HepG2 (cell line): Measurements from ENCODE around the gene TMC4. TPM values are rescaled to one million over a fixed set of nuclear protein-coding genes. Genes with fewer than 3 reads are reported as not detected.

Source experiments
- ATF7-NPFF ChIP-seq: sonication (generic); formaldehyde crosslinking; IDR thresholded peaks from 2 replicates; pipeline ENCODE4 v1.8.1; 2023; ENCODE audit warnings: mild to moderate bottlenecking, low read depth, missing genetic modification reagents, moderate library complexity
- CHD2 ChIP-seq: IDR thresholded peaks from 2 replicates; pipeline ENCODE4 v1.6.1; 2011; ENCODE audit warnings: low read depth, low read length, improper control_type of control experiment
- MAFK ChIP-seq, 2 experiments: IDR thresholded peaks in 1 of 2; conservative IDR thresholded peaks in 1 of 2; 2 replicates each; pipeline ENCODE4 v1.6.1; 2011; ENCODE audit warnings: improper control_type of control experiment in 2 of 2, low read length in 2 of 2
- NR2C2 ChIP-seq: sonication (generic); formaldehyde crosslinking; IDR thresholded peaks from 2 replicates; pipeline ENCODE4 v1.4.0; 2020; ENCODE audit warnings: missing genetic modification reagents, mild to moderate bottlenecking, moderate library complexity, borderline replicate concordance
- POLR2G ChIP-seq: fragments of 200-400 bp; formaldehyde crosslinking; IDR thresholded peaks from 2 replicates; pipeline ENCODE4 v1.6.1; 2018; ENCODE audit warnings: mild to moderate bottlenecking, low read depth, low read length, moderate library complexity
- RFXAP ChIP-seq: sonication (generic); formaldehyde crosslinking; IDR thresholded peaks from 2 replicates; pipeline ENCODE4 v1.4.0; 2020; ENCODE audit warnings: missing genetic modification reagents, borderline replicate concordance
- RNF2 ChIP-seq: fragments of 450-650 bp; conservative IDR thresholded peaks from 2 replicates; pipeline ENCODE4 v1.6.1; 2016; ENCODE audit warnings: low read depth
- SMAD3 ChIP-seq: sonication (generic); formaldehyde crosslinking; IDR thresholded peaks from 2 replicates; pipeline ENCODE4 v1.4.0; 2020; ENCODE audit warnings: missing genetic modification reagents
- ZBTB38 ChIP-seq: sonication (generic); formaldehyde crosslinking; IDR thresholded peaks from 2 replicates; pipeline ENCODE4 v1.5.1; 2020; ENCODE audit warnings: mild to moderate bottlenecking, missing genetic modification reagents
- ZNF20 ChIP-seq: sonication (generic); formaldehyde crosslinking; IDR thresholded peaks from 2 replicates; pipeline ENCODE4 v1.4.0; 2020; ENCODE audit warnings: mild to moderate bottlenecking, moderate library complexity, missing genetic modification reagents
- polyA plus RNA-seq, 8 experiments: library from polyadenylated mRNA; depleted of rRNA in 3 of 8; stranded (reverse) in 7 of 8; unstranded in 1 of 8; fragments of >200 nt; fragmentation: Illumina TruSeq in 4 of 8; extraction: Trizol in 4 of 8; gene quantifications; 2 replicates each; pipeline versions ENCODE4 v1.2.1 to v1.2.3, GENCODE V29; 2011 to 2016; ENCODE audit warnings: low read depth in 4 of 8, missing spikeins in 1 of 8, mixed read lengths in 1 of 8; ENCODE audit not compliant: insufficient read depth in 1 of 8
- total RNA-seq, 5 experiments: library from RNA; depleted of rRNA; stranded (reverse); fragments of >200 nt; fragmentation: Illumina TruSeq; extraction: Trizol; gene quantifications; 2 replicates each; pipeline ENCODE4 v1.2.3, GENCODE V29; 2016; ENCODE audit warnings: low read depth in 1 of 5
- TF ChIP-seq, protein P1 (sequence below): sonication (generic); formaldehyde crosslinking; IDR thresholded peaks from 2 replicates; pipeline ENCODE4 v1.4.0; 2020; ENCODE audit warnings: missing genetic modification reagents
- TF ChIP-seq, protein P2 (sequence below): sonication (generic); formaldehyde crosslinking; IDR thresholded peaks from 2 replicates; pipeline ENCODE4 v1.9.0; 2022; ENCODE audit warnings: missing genetic modification reagents, mild to moderate bottlenecking, borderline replicate concordance
- TF ChIP-seq, protein P3 (sequence below): sonication (generic); formaldehyde crosslinking; IDR thresholded peaks from 2 replicates; pipeline ENCODE4 v1.4.0; 2020; ENCODE audit warnings: mild to moderate bottlenecking, missing genetic modification reagents
- TF ChIP-seq, protein P4 (sequence below): sonication (generic); formaldehyde crosslinking; IDR thresholded peaks from 2 replicates; pipeline ENCODE4; 2020; ENCODE audit warnings: missing genetic modification reagents, mild to moderate bottlenecking, borderline replicate concordance

The TMC4 gene
- total and polyA plus RNA-seq, 2 of the 13 experiments (the other 11 are each of a cell fraction or from before 2014, with no cell fraction given) = 0.13 to 0.24 TPM

DNA sequence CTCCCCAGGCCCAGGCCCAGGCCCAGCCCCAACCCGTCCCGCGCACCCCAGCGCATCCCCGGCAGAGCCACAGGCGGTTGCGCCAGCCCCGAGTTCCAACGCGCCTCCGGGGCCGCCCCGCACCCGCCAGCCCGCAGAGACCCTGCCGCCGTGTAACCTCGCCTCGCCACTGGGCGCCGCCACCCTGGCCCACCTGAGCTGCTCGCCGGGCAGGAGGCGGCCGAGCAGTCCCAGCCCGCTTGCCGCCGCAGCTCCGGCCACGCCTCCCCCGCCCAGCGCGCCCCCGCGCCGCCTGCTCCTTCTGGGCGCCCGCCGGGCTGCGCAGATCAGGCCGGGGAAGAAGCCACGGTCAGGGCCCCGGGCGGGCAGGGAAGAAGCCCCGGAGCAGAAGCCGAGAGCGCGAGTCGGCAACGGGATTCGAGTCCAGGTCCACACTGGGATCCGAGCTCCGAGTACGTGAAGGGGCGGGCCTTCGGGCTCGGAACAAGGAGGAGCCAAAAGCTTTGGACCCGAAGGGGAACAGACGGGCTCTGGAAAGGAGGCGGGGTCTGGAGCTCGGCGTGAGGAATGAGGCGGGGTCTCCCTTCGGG lies 16.3 kb upstream of the TMC4 start, which contains the start of gene MBOAT7 (continued):
- TF ChIP-seq SMAD3 (CRISPR knock-in tag) (no peak), NR2C2 (CRISPR knock-in tag) (peak; percentile 43; the same call in 1 of the 2 replicates), ZNF20 (CRISPR knock-in tag) (no peak), ZBTB38 (CRISPR knock-in tag) (peak; percentile 46; the same call in 1 of the 2 replicates), CHD2 (no peak), RNF2 (0 out of 2 replicates have a peak, but pooled peaks have one; percentile 33), MAFK (conservative IDR thresholded peaks at IDR 0.05 in 1 of 2, IDR thresholded peaks at IDR 0.05 in 1 of 2; ENCODE audit: low read length in 2 of 2) (no peak), ATF7-NPFF (peak; percentile 50), RFXAP (peak; percentile 66; the same call in 1 of the 2 replicates), POLR2G (peak; percentile 80)
- TF ChIP-seq, protein P1, sequence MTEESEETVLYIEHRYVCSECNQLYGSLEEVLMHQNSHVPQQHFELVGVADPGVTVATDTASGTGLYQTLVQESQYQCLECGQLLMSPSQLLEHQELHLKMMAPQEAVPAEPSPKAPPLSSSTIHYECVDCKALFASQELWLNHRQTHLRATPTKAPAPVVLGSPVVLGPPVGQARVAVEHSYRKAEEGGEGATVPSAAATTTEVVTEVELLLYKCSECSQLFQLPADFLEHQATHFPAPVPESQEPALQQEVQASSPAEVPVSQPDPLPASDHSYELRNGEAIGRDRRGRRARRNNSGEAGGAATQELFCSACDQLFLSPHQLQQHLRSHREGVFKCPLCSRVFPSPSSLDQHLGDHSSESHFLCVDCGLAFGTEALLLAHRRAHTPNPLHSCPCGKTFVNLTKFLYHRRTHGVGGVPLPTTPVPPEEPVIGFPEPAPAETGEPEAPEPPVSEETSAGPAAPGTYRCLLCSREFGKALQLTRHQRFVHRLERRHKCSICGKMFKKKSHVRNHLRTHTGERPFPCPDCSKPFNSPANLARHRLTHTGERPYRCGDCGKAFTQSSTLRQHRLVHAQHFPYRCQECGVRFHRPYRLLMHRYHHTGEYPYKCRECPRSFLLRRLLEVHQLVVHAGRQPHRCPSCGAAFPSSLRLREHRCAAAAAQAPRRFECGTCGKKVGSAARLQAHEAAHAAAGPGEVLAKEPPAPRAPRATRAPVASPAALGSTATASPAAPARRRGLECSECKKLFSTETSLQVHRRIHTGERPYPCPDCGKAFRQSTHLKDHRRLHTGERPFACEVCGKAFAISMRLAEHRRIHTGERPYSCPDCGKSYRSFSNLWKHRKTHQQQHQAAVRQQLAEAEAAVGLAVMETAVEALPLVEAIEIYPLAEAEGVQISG (CRISPR knock-in tag) = peak; percentile 87
- TF ChIP-seq, protein P2, sequence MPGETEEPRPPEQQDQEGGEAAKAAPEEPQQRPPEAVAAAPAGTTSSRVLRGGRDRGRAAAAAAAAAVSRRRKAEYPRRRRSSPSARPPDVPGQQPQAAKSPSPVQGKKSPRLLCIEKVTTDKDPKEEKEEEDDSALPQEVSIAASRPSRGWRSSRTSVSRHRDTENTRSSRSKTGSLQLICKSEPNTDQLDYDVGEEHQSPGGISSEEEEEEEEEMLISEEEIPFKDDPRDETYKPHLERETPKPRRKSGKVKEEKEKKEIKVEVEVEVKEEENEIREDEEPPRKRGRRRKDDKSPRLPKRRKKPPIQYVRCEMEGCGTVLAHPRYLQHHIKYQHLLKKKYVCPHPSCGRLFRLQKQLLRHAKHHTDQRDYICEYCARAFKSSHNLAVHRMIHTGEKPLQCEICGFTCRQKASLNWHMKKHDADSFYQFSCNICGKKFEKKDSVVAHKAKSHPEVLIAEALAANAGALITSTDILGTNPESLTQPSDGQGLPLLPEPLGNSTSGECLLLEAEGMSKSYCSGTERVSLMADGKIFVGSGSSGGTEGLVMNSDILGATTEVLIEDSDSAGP (CRISPR knock-in tag) = 0 out of 2 replicates have a peak, but pooled peaks have one; percentile 2
- TF ChIP-seq, protein P3, sequence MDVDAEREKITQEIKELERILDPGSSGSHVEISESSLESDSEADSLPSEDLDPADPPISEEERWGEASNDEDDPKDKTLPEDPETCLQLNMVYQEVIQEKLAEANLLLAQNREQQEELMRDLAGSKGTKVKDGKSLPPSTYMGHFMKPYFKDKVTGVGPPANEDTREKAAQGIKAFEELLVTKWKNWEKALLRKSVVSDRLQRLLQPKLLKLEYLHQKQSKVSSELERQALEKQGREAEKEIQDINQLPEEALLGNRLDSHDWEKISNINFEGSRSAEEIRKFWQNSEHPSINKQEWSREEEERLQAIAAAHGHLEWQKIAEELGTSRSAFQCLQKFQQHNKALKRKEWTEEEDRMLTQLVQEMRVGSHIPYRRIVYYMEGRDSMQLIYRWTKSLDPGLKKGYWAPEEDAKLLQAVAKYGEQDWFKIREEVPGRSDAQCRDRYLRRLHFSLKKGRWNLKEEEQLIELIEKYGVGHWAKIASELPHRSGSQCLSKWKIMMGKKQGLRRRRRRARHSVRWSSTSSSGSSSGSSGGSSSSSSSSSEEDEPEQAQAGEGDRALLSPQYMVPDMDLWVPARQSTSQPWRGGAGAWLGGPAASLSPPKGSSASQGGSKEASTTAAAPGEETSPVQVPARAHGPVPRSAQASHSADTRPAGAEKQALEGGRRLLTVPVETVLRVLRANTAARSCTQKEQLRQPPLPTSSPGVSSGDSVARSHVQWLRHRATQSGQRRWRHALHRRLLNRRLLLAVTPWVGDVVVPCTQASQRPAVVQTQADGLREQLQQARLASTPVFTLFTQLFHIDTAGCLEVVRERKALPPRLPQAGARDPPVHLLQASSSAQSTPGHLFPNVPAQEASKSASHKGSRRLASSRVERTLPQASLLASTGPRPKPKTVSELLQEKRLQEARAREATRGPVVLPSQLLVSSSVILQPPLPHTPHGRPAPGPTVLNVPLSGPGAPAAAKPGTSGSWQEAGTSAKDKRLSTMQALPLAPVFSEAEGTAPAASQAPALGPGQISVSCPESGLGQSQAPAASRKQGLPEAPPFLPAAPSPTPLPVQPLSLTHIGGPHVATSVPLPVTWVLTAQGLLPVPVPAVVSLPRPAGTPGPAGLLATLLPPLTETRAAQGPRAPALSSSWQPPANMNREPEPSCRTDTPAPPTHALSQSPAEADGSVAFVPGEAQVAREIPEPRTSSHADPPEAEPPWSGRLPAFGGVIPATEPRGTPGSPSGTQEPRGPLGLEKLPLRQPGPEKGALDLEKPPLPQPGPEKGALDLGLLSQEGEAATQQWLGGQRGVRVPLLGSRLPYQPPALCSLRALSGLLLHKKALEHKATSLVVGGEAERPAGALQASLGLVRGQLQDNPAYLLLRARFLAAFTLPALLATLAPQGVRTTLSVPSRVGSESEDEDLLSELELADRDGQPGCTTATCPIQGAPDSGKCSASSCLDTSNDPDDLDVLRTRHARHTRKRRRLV (CRISPR knock-in tag) = no peak
- TF ChIP-seq, protein P4, sequence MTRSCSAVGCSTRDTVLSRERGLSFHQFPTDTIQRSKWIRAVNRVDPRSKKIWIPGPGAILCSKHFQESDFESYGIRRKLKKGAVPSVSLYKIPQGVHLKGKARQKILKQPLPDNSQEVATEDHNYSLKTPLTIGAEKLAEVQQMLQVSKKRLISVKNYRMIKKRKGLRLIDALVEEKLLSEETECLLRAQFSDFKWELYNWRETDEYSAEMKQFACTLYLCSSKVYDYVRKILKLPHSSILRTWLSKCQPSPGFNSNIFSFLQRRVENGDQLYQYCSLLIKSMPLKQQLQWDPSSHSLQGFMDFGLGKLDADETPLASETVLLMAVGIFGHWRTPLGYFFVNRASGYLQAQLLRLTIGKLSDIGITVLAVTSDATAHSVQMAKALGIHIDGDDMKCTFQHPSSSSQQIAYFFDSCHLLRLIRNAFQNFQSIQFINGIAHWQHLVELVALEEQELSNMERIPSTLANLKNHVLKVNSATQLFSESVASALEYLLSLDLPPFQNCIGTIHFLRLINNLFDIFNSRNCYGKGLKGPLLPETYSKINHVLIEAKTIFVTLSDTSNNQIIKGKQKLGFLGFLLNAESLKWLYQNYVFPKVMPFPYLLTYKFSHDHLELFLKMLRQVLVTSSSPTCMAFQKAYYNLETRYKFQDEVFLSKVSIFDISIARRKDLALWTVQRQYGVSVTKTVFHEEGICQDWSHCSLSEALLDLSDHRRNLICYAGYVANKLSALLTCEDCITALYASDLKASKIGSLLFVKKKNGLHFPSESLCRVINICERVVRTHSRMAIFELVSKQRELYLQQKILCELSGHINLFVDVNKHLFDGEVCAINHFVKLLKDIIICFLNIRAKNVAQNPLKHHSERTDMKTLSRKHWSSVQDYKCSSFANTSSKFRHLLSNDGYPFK (CRISPR knock-in tag) = no peak
